SH-SY5Y (cell line): ENCODE data around the gene WDR35.

ENCODE experiments used
- GATA2 ChIP-seq: IDR thresholded peaks from 2 replicates; pipeline ENCODE4 v1.6.1; 2011; ENCODE audit warnings: mild to moderate bottlenecking, low read depth, low read length
- GATA3 ChIP-seq: IDR thresholded peaks from 2 replicates; pipeline ENCODE4 v1.6.1; 2011; ENCODE audit warnings: low read depth, mild to moderate bottlenecking, low read length, moderate library complexity

DNA sequence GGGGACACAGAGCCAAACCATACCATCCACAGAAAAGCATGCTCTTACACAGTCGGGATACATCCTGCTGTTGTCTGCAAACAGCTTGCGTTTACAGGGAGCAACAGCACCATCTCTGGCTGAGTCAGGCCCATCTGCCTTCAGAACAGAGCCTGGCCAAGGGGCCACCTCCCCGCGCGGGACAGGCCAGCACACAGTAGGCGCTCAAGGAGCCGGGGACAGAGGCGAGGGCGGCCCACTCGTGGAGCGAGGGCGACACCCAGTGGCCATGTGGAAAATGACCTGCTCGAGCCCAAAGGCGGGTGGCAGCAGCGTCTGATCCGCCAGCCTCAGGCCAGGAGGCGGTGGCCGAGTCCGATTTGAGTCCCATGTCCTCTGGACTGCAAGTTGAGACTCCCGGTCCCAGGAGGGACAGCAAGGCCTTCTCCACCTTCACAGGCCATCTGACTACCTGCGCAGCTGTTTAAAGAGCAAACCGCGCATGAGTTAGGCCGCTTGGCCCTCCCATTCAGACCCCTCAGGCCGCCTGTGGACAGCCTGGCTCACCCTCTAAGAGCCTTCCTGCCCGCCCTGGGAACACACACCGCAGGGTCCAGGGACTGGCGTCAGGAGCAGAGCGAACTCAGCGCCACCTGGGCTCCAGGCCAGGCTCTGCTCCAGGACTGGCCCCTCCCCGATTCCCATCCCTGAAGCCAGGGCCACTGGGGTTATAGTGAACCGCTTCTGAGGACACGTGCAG is 126.4 kb downstream of the WDR35 start:
- no peak for TF ChIP-seq GATA2
- no peak for TF ChIP-seq GATA3
